ENCODE data around the gene OR2W3. TPM values are rescaled to one million over a fixed set of nuclear protein-coding genes. Genes with fewer than 3 reads are reported as not detected.

The OR2W3 gene
- total and polyA plus RNA-seq, 2 of the 8 experiments (the other 6 are each of a cell fraction or from before 2014, with no cell fraction given) = 0.12 to 1.1 TPM

DNA sequence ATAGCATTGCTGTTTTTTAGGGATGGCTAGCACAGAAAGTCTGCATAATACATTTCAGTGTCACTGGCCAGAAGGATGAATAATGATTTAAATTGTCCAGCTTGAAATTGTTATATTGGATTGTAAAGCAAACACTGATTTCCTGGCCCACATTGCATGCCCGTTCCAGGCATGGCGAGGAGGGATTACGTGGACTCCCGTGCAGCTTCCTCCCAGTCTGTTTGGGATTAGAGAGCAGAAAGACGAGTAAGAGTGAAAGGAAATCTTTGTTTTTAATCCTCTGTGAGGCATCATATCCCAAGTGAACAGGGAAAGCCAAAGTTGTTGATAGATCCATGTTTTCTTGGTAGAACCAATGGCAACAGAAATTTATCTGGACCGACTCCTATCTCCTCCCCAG is 30.0 kb upstream of the OR2W3 start (continued):
- TF ChIP-seq CHD7 (IDR thresholded peaks at IDR 0.05; ENCODE audit: insufficient replicate concordance, low read length) = no peak
- TF ChIP-seq BRCA1 (IDR thresholded peaks at IDR 0.05; ENCODE audit: low read depth, low read length) = no peak
- TF ChIP-seq JUN (IDR thresholded peaks at IDR 0.05; ENCODE audit: low read depth, low read length) = no peak
- TF ChIP-seq EGR1 (IDR thresholded peaks at IDR 0.05; ENCODE audit: borderline replicate concordance, low read depth, low read length) = no peak
- TF ChIP-seq SIX5 (IDR thresholded peaks at IDR 0.05; ENCODE audit: low read depth, low read length) = no peak
- TF ChIP-seq MAFK (IDR thresholded peaks at IDR 0.05; ENCODE audit: low read depth, low read length) = no peak
- no peak for TF ChIP-seq TAF7 (optimal IDR thresholded peaks at IDR 0.05; ENCODE audit: borderline replicate concordance, low read depth, low read length)
- TF ChIP-seq SIN3A (conservative IDR thresholded peaks at IDR 0.05 in 1 of 2, IDR thresholded peaks at IDR 0.05 in 1 of 2; ENCODE audit: low read depth in 1 of 2, low read length in 2 of 2) = no peak
- no peak for TF ChIP-seq RXRA (IDR thresholded peaks at IDR 0.05; ENCODE audit: insufficient read depth, low read depth, low read length)
- TF ChIP-seq POU5F1 (IDR thresholded peaks at IDR 0.05; ENCODE audit: low read depth, low read length) = no peak
- TF ChIP-seq KDM4A (IDR thresholded peaks at IDR 0.05; ENCODE audit: low read depth, low read length, severe bottlenecking) = no peak

Data from H1 (cell line).